GM18507 (cell line): Measurements from ENCODE around the gene TRNAU1AP.
"Not testable (repeated sequence)": the region's sequence is repeated elsewhere in the genome, so short reads cannot be mapped to it uniquely, and the experiment has no call there.

Experiments used
- DNase-seq: peaks from one replicate; pipeline ENCODE4 v3.0.0; 2011; ENCODE audit warnings: low read depth; ENCODE audit not compliant: insufficient read length; ENCODE audit errors: extremely low spot score
- FAIRE-seq: peaks from 2 replicates; lab custom pipeline; 2011; peaks lifted over from hg19 to GRCh38; lab: Jason Lieb, UNC

TRNAU1AP gene

GRCh38 chr1:28520796-28521195, 32.1 kb upstream of the TRNAU1AP start:
- FAIRE-seq, DNase-seq: not testable (repeated sequence)

GRCh38 chr1:28521502-28522164, 31.3 kb upstream of the TRNAU1AP start:
- no peak for DNase-seq
- FAIRE-seq: no peak

DNA sequence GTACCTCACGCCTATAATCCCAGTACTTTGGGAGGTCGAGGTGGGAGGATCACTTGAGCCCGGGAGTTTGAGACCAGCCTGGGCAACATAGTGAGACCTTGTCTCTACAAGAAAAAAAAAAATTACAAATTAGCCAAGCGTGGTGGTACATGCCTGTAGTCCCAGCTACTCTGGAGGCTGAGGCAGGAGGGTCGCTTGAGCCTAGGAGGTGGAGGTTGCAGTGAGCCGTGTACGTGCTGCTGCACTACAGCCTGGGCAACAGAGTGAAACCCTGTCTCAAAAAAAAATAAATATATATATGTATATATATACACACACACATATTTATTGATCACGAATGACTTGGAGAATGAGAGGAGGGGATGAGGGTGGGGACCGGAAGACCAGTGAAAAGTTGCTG, 30.3 kb upstream of the TRNAU1AP start:
- FAIRE-seq, DNase-seq: not testable (repeated sequence)

- DNase-seq, FAIRE-seq: not testable (repeated sequence)
Measured at GRCh38 chr1:28525002-28525642, 27.8 kb upstream of the TRNAU1AP start.

GRCh38 chr1:28526886-28527285, 26.0 kb upstream of the TRNAU1AP start:
- DNase-seq (no peak), FAIRE-seq (no peak)

GRCh38 chr1:28530456-28530855, 22.4 kb upstream of the TRNAU1AP start:
- FAIRE-seq (no peak), DNase-seq (no peak)

- DNase-seq (no peak), FAIRE-seq (no peak)
Measured at GRCh38 chr1:28534671-28535070, 18.2 kb upstream of the TRNAU1AP start.

GRCh38 chr1:28535180-28535579, 17.7 kb upstream of the TRNAU1AP start:
- FAIRE-seq (no peak), DNase-seq (no peak)

DNA sequence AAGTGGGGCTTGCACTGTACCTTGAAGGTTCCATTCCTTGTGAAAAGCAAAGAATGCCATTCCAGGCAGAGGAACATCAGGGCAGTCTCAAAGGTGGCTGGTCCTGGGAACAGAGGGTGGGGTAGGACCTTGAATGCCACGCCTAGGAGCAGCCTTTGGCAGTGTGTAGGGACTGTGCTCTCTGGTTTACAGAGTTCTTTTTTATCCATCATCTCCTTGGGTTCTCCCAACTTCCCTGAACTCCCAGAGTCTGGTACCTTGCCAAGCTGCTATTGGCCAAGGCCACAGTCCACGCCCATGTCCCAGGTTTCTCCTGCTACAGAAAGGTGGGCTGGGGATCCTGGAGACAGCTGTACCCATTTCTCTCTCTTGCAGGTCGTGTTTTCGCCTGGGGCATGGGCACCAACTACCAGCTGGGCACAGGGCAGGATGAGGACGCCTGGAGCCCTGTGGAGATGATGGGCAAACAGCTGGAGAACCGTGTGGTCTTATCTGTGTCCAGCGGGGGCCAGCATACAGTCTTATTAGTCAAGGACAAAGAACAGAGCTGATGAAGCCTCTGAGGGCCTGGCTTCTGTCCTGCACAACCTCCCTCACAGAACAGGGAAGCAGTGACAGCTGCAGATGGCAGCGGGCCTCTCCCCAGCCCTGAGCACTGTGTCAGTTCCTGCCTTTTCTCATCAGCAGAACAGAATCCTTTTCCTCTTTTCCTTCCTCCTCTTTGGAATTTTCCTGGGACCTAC, 15.3 kb upstream of the TRNAU1AP start:
- no peak for DNase-seq
- FAIRE-seq: no peak

- no peak for FAIRE-seq
- no peak for DNase-seq
Measured at GRCh38 chr1:28538286-28538685, 14.6 kb upstream of the TRNAU1AP start.

DNA sequence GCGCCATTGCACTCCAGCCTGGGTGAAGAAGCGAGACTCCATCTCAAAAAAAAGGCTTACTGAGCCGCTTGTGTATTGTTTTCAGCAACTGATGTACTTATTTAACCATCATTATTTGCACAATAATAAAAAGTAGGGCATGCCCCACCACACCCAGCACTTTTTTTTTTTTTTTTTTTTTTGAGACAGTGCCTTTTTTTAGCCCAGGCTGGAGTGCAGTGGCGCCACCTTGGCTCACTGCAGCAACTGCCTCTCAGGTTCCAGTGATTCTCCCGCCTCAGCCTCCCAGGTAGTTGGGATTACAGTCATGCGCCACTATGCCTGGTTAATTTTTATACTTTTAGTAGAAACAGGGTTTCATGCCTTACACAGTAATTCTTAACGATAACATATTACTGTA, 12.2 kb upstream of the TRNAU1AP start:
- DNase-seq: no peak
- FAIRE-seq: no peak

DNA sequence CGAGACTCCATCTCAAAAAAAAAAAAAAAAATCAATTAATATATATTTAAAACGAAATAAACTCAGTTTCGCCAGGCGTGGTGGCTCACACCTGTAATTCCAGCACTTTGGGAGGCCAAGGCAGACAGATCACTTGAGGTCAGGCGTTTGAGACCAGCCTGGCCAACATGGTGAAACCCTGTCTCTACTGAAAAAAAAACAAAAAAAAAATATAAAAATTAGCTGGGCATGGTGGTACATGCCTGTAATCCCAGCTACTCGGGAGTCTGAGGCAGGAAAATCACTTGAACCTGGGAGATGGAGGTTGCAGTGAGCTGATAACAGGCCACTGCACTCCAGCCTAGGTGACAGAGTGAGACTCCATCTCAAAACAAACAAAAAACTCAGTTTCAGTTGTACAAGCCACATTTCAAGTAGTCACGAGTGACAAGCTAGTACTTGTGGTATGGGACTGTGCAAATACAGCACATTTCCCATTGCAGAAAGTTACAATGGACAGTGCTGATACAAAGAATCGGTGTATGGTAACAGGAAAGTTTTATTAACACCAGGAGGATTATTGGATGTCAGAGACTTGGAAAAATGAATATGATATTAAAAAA, 11.4 kb upstream of the TRNAU1AP start:
- not testable (repeated sequence) for DNase-seq, FAIRE-seq

DNA sequence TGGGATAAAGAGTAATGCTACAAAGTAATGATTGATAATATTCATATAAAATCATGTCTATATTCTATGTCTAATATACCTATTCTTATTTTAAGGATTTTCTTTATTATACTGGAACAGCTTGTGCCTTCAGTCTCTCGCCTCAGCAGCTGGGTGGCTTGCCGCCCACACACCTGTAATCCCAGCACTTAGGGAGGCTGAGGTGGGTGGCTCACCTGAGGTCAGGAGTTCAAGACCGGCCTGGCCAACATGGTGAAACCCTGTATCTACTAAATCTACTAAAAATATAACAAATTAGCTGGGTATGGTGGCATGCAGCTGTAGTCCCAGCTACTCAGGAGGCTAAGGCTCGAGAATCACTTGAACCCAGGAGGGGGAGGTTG, 7.6 kb upstream of the TRNAU1AP start:
- DNase-seq (no peak), FAIRE-seq (no peak)

DNA sequence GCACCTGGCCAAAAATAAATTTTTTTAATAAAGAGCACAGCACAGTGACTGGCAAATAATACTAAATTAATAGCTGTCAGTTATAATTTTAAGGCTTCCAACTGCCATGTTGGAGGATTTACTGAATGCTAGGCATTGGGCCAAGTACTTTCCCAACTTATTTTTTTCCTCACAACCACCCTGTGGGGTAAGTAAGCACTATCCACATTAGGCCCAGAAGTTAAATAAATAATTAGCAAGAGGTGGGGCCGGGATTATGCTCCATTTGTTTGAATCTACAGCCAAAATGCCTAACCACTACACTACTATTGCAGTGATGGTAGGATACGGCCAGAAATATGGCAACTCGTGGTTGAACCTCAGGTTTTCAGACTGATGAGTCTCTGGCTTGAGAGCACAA, 4.6 kb upstream of the TRNAU1AP start:
- DNase-seq: no peak
- no peak for FAIRE-seq

DNA sequence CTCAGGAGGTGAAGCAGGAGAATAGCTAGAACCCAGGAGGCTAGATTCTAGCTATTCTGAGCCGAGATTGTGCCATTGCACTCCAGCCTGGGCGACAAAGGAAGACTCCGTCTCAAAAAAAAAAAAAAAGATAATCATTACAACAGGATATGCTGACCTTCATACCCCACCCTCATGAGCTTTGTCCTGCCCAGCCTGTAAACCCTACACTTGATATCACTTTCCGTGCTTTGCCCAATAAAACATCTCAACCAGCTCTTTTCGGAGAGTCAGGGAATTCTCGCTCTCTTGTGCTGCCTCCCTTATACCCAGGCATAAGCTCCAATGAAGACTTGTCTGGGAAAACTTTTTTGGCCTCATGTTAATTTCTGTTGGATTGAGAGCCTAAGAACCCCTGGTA, 1.5 kb upstream of the TRNAU1AP start:
- FAIRE-seq (no peak), DNase-seq (no peak)

DNA sequence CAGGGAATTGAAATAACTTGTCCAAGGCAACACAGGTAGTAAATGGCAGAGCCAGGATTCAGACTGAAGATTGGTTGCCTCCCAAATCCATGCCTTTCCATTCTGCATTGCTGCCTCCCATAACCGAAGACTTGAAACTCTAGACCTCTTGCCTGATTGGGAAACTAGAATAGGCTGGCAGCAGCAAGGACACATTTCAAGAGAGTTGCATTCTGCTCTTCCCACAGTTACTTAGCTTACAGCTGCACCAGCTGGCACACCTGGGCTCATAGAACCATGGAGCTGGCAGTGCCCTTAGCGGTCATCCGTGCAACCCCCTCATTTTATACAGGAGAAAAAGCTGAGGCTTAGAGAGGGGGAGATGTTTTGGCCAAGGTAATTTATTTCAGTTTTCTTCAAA, 8.0 kb downstream of the TRNAU1AP start:
- no peak for FAIRE-seq
- DNase-seq: no peak

DNA sequence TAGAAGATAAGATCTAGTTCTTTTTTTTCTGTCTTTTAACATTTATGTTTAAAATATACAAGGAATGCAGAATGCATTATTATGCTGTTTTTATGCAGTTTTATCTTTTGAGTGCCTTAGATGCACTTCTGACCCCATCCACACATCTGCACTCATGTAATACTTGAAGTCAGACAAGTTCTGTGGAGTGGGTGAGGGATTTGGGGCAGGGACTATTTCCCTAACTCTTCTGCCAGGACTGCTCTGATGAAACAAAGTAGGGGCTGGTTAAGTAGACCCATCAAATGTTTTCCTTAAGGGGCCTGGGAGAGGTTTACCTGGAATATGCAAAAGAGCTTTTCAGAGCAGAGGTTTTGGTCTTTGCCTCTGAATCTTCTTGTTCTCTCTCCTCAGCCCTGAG, 11.4 kb downstream of the TRNAU1AP start:
- FAIRE-seq (no peak), DNase-seq (no peak)

GRCh38 chr1:28565040-28565439, 12.2 kb downstream of the TRNAU1AP start:
- DNase-seq (no peak), FAIRE-seq (no peak)

DNA sequence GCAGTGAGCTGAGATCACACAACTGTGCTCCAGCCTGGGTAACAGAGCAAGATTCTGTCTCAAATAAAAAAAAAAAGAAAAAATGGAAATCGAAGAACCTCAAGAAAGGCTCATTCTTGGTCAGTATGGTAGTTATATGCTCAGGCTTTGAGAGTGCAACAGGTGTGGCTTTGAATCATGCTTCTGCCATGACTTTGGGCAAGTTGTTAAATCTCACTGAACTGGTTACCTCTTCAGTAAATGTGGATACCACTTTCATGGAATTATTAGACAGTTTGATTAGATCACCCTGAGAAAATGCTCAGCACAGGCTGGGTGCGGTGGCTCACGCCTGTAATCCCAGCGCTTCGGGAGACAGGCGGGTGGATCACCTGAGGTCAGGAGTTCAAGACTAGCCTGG, 12.8 kb downstream of the TRNAU1AP start:
- DNase-seq (no peak), FAIRE-seq (no peak)

GRCh38 chr1:28566931-28567330, 14.0 kb downstream of the TRNAU1AP start:
- FAIRE-seq: no peak
- no peak for DNase-seq
